Central memory CD8-positive, alpha-beta T cell (primary cell): Measurements from ENCODE around the gene SELENOO.

Source experiments
- ATAC-seq: fragments of 150-1000 bp; cut with Tn5 transposase; replicated peaks from 2 replicates; pipeline ENCODE4 v1.10.0; 2022; ENCODE audit warnings: mild to moderate bottlenecking, moderate FRiP score, moderate number of reproducible peaks; ENCODE audit not compliant: poor library complexity, severe bottlenecking; ENCODE audit errors: extremely low read depth
- DNase-seq, 2 donors: peaks; one replicate each; pipeline ENCODE4 v3.0.0; 2021; ENCODE audit warnings: low spot score in 2 of 2
- H3K27ac Mint-ChIP-seq: one replicate; pipeline ENCODE4 v1.8.0; 2022; ENCODE audit warnings: low read depth, mild to moderate bottlenecking, moderate library complexity, mixed read lengths
- H3K27me3 Mint-ChIP-seq: one replicate; pipeline ENCODE4 v1.8.0; 2022; ENCODE audit warnings: mixed read lengths
- H3K36me3 Mint-ChIP-seq: one replicate; pipeline ENCODE4 v1.8.0; 2022; ENCODE audit warnings: mild to moderate bottlenecking, moderate library complexity, mixed read lengths; ENCODE audit not compliant: insufficient read depth
- H3K4me1 Mint-ChIP-seq: one replicate; pipeline ENCODE4 v1.8.0; 2022; ENCODE audit warnings: mixed read lengths
- H3K4me3 Mint-ChIP-seq: one replicate; pipeline ENCODE4 v1.8.0; 2022; ENCODE audit warnings: mild to moderate bottlenecking, moderate library complexity, mixed read lengths
- H3K9me3 Mint-ChIP-seq: one replicate; pipeline ENCODE4 v1.8.0; 2022; ENCODE audit warnings: mixed read lengths

The SELENOO gene

DNA sequence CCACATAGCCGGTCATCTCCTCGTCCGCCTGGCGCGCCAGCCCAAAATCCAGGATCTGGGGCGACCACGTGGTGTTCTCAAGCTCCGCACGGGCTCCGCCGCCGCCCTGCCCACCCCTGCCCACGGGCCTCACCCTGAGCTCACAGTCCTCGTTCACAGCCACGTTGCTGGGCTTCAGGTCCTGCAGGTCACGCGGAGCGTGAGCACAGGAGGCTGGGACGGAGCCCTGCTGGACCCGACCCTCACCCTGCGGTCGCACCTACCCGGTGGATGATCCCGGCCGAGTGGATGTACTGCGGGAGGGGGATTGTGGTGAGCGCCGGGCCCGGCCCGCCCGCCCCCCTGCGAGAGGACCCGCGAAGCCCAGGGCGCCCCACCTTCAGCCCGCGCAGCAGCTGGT, 66.2 kb downstream of the SELENOO start:
- no peak for DNase-seq
- no peak for ATAC-seq
- no peak overlapping the region for H3K27ac Mint-ChIP-seq
- H3K9me3 Mint-ChIP-seq = no peaks in the 10 kb centered on the region
- H3K36me3 Mint-ChIP-seq = no peaks in the 10 kb centered on the region
- H3K27me3 Mint-ChIP-seq = peaks cover 12% of the 10 kb centered on the region
- H3K4me3 Mint-ChIP-seq = no peak overlapping the region
- H3K4me1 Mint-ChIP-seq = peaks cover 4% of the 10 kb centered on the region
